Measurements from ENCODE around the gene COBL. TPM values are rescaled to one million over a fixed set of nuclear protein-coding genes. Genes with fewer than 3 reads are reported as not detected.

COBL gene
- total RNA-seq, 1 experiment from 2014 or later, result 8.6 TPM

- DNase-seq (ENCODE audit: low read depth, low spot score), result no peak
- in situ Hi-C loops (cut with HindIII; ENCODE audit: low pct_unique_long_range_greater_than_20kb, low sequenced_read_pairs), result no loop called here
These were observed 25.7 kb downstream of the COBL start for GRCh38 chr7:51290702-51291540.

- in situ Hi-C loops (cut with HindIII; ENCODE audit: low pct_unique_long_range_greater_than_20kb, low sequenced_read_pairs), result no loop called here
- no peak for DNase-seq (ENCODE audit: low read depth, low spot score)
These were observed 26.3 kb downstream of the COBL start for GRCh38 chr7:51290304-51290637.

GRCh38 chr7:51289623-51290303 is 26.8 kb downstream of the COBL start:
- DNase-seq (ENCODE audit: low read depth, low spot score), result no peak
- in situ Hi-C loops (cut with HindIII; ENCODE audit: low pct_unique_long_range_greater_than_20kb, low sequenced_read_pairs), result no loop called here

- in situ Hi-C loops (cut with HindIII; ENCODE audit: low pct_unique_long_range_greater_than_20kb, low sequenced_read_pairs), result no loop called here
These were observed 27.6 kb downstream of the COBL start for GRCh38 chr7:51288896-51289622.

GRCh38 chr7:51286401-51286800 is 30.2 kb downstream of the COBL start:
- DNase-seq (ENCODE audit: low read depth, low spot score), result no peak
- in situ Hi-C loops (cut with HindIII; ENCODE audit: low pct_unique_long_range_greater_than_20kb, low sequenced_read_pairs), result no loop called here

More at GRCh38 chr7:51288896-51289622, 27.6 kb downstream of the COBL start:
- no peak for DNase-seq (ENCODE audit: low read depth, low spot score)

- DNase-seq (ENCODE audit: low read depth, low spot score), result no peak
- in situ Hi-C loops (cut with HindIII; ENCODE audit: low pct_unique_long_range_greater_than_20kb, low sequenced_read_pairs), result no loop called here
These were observed 36.5 kb downstream of the COBL start for GRCh38 chr7:51280156-51280555.

GRCh38 chr7:51279391-51280023 is 37.1 kb downstream of the COBL start:
- DNase-seq (ENCODE audit: low read depth, low spot score), result no peak
- in situ Hi-C loops (cut with HindIII; ENCODE audit: low pct_unique_long_range_greater_than_20kb, low sequenced_read_pairs), result no loop called here

GRCh38 chr7:51278797-51279196 is 37.8 kb downstream of the COBL start:
- in situ Hi-C loops (cut with HindIII; ENCODE audit: low pct_unique_long_range_greater_than_20kb, low sequenced_read_pairs), result no loop called here
- DNase-seq (ENCODE audit: low read depth, low spot score), result no peak

- in situ Hi-C loops (cut with HindIII; ENCODE audit: low pct_unique_long_range_greater_than_20kb, low sequenced_read_pairs), result no loop called here
- DNase-seq (ENCODE audit: low read depth, low spot score), result no peak
These were observed 39.6 kb downstream of the COBL start for GRCh38 chr7:51276967-51277366.

- in situ Hi-C loops (cut with HindIII; ENCODE audit: low pct_unique_long_range_greater_than_20kb, low sequenced_read_pairs), result no loop called here
- no peak for DNase-seq (ENCODE audit: low read depth, low spot score)
These were observed 40.5 kb downstream of the COBL start for GRCh38 chr7:51276091-51276605.

- no peak for DNase-seq (ENCODE audit: low read depth, low spot score)
- in situ Hi-C loops (cut with HindIII; ENCODE audit: low pct_unique_long_range_greater_than_20kb, low sequenced_read_pairs), result no loop called here
These were observed 41.1 kb downstream of the COBL start for GRCh38 chr7:51275532-51275931.

- no peak for DNase-seq (ENCODE audit: low read depth, low spot score)
- in situ Hi-C loops (cut with HindIII; ENCODE audit: low pct_unique_long_range_greater_than_20kb, low sequenced_read_pairs), result no loop called here
These were observed 41.7 kb downstream of the COBL start for GRCh38 chr7:51274955-51275354.

GRCh38 chr7:51274001-51274400 is 42.6 kb downstream of the COBL start:
- no peak for DNase-seq (ENCODE audit: low read depth, low spot score)
- in situ Hi-C loops (cut with HindIII; ENCODE audit: low pct_unique_long_range_greater_than_20kb, low sequenced_read_pairs), result no loop called here

- DNase-seq (ENCODE audit: low read depth, low spot score), result no peak
- in situ Hi-C loops (cut with HindIII; ENCODE audit: low pct_unique_long_range_greater_than_20kb, low sequenced_read_pairs), result no loop called here
These were observed 43.2 kb downstream of the COBL start for GRCh38 chr7:51273360-51273759.

GRCh38 chr7:51270965-51271364 is 45.6 kb downstream of the COBL start:
- no peak for DNase-seq (ENCODE audit: low read depth, low spot score)
- in situ Hi-C loops (cut with HindIII; ENCODE audit: low pct_unique_long_range_greater_than_20kb, low sequenced_read_pairs), result no loop called here

- DNase-seq (ENCODE audit: low read depth, low spot score), result no peak
These were observed 46.7 kb downstream of the COBL start for GRCh38 chr7:51269911-51270310.

GRCh38 chr7:51269321-51269720 is 47.3 kb downstream of the COBL start:
- in situ Hi-C loops (cut with HindIII; ENCODE audit: low pct_unique_long_range_greater_than_20kb, low sequenced_read_pairs), result no loop called here
- DNase-seq (ENCODE audit: low read depth, low spot score), result no peak

More at GRCh38 chr7:51269911-51270310, 46.7 kb downstream of the COBL start:
- in situ Hi-C loops (cut with HindIII; ENCODE audit: low pct_unique_long_range_greater_than_20kb, low sequenced_read_pairs), result no loop called here

- no peak for DNase-seq (ENCODE audit: low read depth, low spot score)
- in situ Hi-C loops (cut with HindIII; ENCODE audit: low pct_unique_long_range_greater_than_20kb, low sequenced_read_pairs), result no loop called here
These were observed 47.8 kb downstream of the COBL start for GRCh38 chr7:51268859-51269258.

Measured in SK-MEL-5 (cell line).